Immature natural killer cell (primary cell): Measurements from ENCODE around the gene MFSD12. TPM values are rescaled to one million over a fixed set of nuclear protein-coding genes. Genes with fewer than 3 reads are reported as not detected.
A peak's percentile ranks its signal among the peaks of the same experiment; 100 is the strongest.

Experiments used
- DNase-seq, 3 donors: peaks; one replicate each; pipeline ENCODE4 v3.0.0; 2022; ENCODE audit warnings: mixed read lengths in 1 of 3
- H3K27ac Mint-ChIP-seq, 6 donors: one replicate each; pipeline ENCODE4 v1.8.0; 2020; ENCODE audit warnings: mixed read lengths in 6 of 6, mild to moderate bottlenecking in 5 of 6, inconsistent platforms in 4 of 6, moderate library complexity in 3 of 6
- H3K27me3 Mint-ChIP-seq, 3 donors: one replicate each; pipeline ENCODE4 v1.8.0; 2020 to 2021; ENCODE audit warnings: low read depth in 3 of 3, mild to moderate bottlenecking in 3 of 3, mixed read lengths in 3 of 3, moderate library complexity in 3 of 3, inconsistent platforms in 1 of 3
- H3K36me3 Mint-ChIP-seq, 3 donors: one replicate each; pipeline ENCODE4 v1.8.0; 2020; ENCODE audit warnings: mixed read lengths in 3 of 3, inconsistent platforms in 2 of 3, mild to moderate bottlenecking in 2 of 3
- H3K4me1 Mint-ChIP-seq, 2 donors: one replicate each; pipeline ENCODE4 v1.8.0; 2020; ENCODE audit warnings: inconsistent platforms in 2 of 2, mild to moderate bottlenecking in 2 of 2, mixed read lengths in 2 of 2, moderate library complexity in 1 of 2
- H3K4me3 Mint-ChIP-seq, 5 donors: one replicate each; pipeline ENCODE4 v1.8.0; 2020; ENCODE audit warnings: mild to moderate bottlenecking in 5 of 5, mixed read lengths in 5 of 5, inconsistent platforms in 3 of 5, moderate library complexity in 3 of 5
- H3K9me3 Mint-ChIP-seq, 6 donors: one replicate each; pipeline ENCODE4 v1.8.0; 2020; ENCODE audit warnings: mild to moderate bottlenecking in 6 of 6, mixed read lengths in 6 of 6, inconsistent platforms in 4 of 6, moderate library complexity in 3 of 6
- polyA plus RNA-seq, 3 donors: library from polyadenylated mRNA; unstranded; fragments of 300-500 nt; fragmentation: Illumina TruSeq; gene quantifications; one replicate each; pipeline ENCODE4 v1.2.3, GENCODE V29; 2021

Gene MFSD12
- polyA plus RNA-seq, 3 donors from 2014 or later = 17.1 to 26.9 (median 25.6) TPM

GRCh38 chr19:3544742-3545668, 12.4 kb downstream of the MFSD12 start:
- no peak overlapping the region for H3K4me3 Mint-ChIP-seq
- H3K27me3 Mint-ChIP-seq = peaks cover 0 to 5% (median 2%) of the 10 kb centered on the region in 3 donors
- H3K4me1 Mint-ChIP-seq = peaks cover 0 to 5% of the 10 kb centered on the region in 2 donors
- H3K9me3 Mint-ChIP-seq = no peaks in the 10 kb centered on the region
- peak overlapping the region in 3 of 6 donors; percentile 16 to 46 (median 35) for H3K27ac Mint-ChIP-seq
- no peaks in the 10 kb centered on the region for H3K36me3 Mint-ChIP-seq
- peak; percentile 71 to 74 (median 72) for DNase-seq

DNA sequence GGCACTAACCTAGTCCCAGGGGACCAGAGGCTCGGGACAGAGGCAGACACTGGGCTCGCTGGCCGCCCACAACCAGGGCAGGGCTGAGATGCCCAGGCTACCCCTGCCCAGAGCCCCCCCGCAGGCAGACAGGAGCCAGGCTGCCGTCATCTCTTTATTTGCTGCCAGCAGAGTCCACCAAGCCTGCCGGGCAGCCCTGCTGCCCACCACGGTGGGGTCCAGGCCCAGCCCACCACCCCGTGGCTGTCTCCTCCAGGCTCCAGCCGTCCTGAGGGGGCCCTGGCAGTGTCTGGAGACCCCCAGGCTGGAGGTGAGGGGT, 13.4 kb downstream of the MFSD12 start:
- Mint-ChIP-seq H3K4me3 (no peak overlapping the region), H3K9me3 (peaks cover 0 to 3% (median 0%) of the 10 kb centered on the region in 6 donors), H3K36me3 (peaks cover 0 to 3% (median 0%) of the 10 kb centered on the region in 3 donors), H3K4me1 (peaks cover 0 to 5% of the 10 kb centered on the region in 2 donors), H3K27ac (no peak overlapping the region), H3K27me3 (peaks cover 0 to 4% (median 2%) of the 10 kb centered on the region in 3 donors)
- no peak for DNase-seq

- no peak overlapping the region for H3K4me3 Mint-ChIP-seq
- peaks cover 0 to 3% (median 0%) of the 10 kb centered on the region in 3 donors for H3K36me3 Mint-ChIP-seq
- H3K27me3 Mint-ChIP-seq = peaks cover 0 to 2% (median 2%) of the 10 kb centered on the region in 3 donors
- DNase-seq = no peak
- H3K27ac Mint-ChIP-seq = no peak overlapping the region
- H3K4me1 Mint-ChIP-seq = peaks cover 0 to 5% of the 10 kb centered on the region in 2 donors
- peaks cover 0 to 3% (median 0%) of the 10 kb centered on the region in 6 donors for H3K9me3 Mint-ChIP-seq
Measured at GRCh38 chr19:3543150-3544057, 14.0 kb downstream of the MFSD12 start.

GRCh38 chr19:3539756-3540118, 17.6 kb downstream of the MFSD12 start:
- Mint-ChIP-seq H3K4me1 (no peaks in the 10 kb centered on the region), H3K9me3 (peaks cover 0 to 3% (median 0%) of the 10 kb centered on the region in 6 donors), H3K27ac (no peak overlapping the region), H3K36me3 (peaks cover 0 to 4% (median 3%) of the 10 kb centered on the region in 3 donors), H3K4me3 (no peak overlapping the region), H3K27me3 (peaks cover 0 to 2% (median 0%) of the 10 kb centered on the region in 3 donors)
- DNase-seq = no peak

DNA sequence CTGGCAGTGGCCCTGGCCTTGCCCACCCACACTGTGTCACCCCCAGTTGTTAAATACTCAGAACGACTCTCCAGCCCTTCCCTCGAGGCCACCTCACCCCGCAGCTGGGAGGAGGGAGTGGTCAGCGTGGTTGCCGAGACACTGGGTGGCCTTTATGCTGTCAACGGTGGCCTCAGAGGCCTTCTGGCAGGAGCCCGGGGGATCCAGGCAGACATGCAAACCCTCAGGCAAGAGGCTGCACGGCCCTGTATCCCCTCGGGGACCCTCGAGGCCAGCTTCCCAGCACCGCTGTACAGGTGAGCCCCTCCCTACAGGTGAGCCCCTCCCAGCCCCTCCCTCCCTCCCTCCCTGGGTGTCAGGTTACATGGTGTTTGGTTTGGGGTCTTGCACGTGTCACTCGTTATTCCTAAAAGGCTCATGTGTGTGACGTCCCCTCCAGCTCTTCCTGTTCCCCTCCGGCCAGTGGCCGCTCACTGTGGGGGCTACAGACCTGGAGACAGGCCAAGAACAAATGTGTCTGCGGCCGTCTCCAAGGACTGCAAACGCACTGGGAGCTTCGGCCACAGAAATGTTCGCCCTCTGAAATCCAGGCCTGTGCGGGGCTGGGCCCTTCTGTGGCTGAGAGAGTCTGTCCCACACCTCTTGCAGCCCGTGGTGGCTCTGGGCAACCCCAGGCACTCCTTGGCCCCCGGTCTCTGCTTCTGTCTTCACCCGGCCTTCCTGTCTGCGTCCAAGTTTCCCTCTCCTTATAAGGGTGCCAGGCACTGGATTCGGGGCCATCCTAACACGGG, 18.2 kb downstream of the MFSD12 start, which contains the start of gene TEKTIP1:
TEKTIP1 (plus strand) TSS at position 210 of the 791 bp plus-strand sequence; CDS start at position 214, 4 bp downstream.
- Mint-ChIP-seq H3K9me3 (peaks cover 0 to 3% (median 0%) of the 10 kb centered on the region in 6 donors), H3K27me3 (peaks cover 0 to 2% (median 0%) of the 10 kb centered on the region in 3 donors), H3K4me1 (no peaks in the 10 kb centered on the region), H3K27ac (peak within 1 kb of the TSS in 1 of 6 donors; percentile 46), H3K36me3 (peaks cover 0 to 4% (median 3%) of the 10 kb centered on the region in 3 donors), H3K4me3 (no peak within 1 kb of the TSS)
- DNase-seq = no peak

DNA sequence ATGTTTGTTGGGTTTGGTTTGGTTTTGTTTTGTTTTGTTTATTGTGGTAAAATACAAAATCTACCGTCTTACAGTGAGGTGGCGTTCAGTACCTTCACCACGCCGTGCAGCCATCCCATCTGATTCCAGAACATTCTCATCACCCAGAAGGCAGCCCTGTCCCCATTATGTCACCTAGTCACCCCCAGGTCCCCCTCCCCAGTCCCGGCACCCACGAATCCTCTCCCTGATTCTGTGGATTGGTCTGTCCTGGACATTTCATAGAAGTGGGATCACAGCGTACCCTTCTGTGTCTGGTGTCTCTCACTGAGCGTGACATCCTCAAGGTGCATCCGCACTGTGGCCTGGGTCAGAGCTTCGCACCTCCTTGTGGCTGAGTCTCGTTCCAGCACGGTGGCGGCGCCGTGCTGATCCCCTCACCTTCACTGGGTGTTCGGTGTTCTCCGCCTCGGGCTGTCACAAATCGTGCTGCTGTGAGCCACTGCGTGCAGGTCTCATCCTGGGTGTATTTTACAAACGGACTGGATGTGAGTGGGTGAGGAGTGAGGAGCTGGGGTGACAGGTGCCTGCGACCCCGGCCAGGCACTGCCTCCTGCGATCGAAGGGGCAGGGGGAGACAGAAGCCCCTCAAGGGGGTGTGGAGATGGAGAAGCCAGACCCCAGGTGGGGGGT, 19.0 kb downstream of the MFSD12 start:
- H3K27ac Mint-ChIP-seq = peak overlapping the region in 1 of 6 donors; percentile 46
- peaks cover 0 to 2% (median 0%) of the 10 kb centered on the region in 3 donors for H3K27me3 Mint-ChIP-seq
- peaks cover 0 to 3% (median 0%) of the 10 kb centered on the region in 6 donors for H3K9me3 Mint-ChIP-seq
- DNase-seq = no peak
- peaks cover 0 to 4% (median 3%) of the 10 kb centered on the region in 3 donors for H3K36me3 Mint-ChIP-seq
- no peaks in the 10 kb centered on the region for H3K4me1 Mint-ChIP-seq
- H3K4me3 Mint-ChIP-seq = no peak overlapping the region

DNA sequence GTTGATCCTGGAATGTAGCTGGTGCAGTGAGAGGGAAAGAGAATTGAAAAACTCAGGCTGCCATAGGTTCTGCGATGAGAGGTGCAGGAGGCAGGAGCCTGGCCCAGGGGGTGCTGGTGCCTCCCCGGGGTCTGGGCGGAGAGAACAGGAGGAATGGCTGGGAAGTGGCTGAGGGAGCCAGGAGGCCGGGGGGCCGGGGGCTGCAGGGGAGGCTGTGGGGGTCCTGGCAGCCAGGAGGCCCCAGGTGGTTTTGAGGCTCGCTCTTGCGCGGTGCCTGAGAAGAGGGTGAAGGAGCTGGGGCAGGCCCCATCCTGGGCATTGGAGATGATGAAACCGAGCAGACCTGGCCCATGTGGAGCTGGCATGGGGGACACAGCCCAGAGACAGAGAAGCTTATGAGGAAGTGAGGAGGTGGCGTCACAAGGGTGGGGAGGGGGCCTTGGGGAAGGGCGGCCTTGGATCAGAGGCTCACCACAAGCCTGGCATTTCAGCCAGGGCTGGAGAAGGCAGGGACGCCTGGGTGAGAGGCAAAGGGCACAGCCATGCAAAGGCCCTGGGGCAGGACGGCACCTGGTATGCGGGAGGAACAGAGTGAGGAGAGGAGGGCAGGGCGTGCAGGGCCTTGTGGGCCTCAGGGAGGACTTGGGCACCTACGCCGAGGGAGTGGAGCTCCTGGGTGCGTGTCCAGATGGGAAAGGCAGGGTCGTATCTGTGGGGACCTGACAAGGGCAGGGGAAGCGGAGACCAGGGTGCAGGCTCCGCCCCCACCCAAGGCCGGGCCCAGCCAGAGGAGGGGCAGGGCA, 19.7 kb downstream of the MFSD12 start:
- Mint-ChIP-seq H3K36me3 (peaks cover 0 to 4% (median 3%) of the 10 kb centered on the region in 3 donors), H3K4me3 (no peak overlapping the region), H3K4me1 (no peaks in the 10 kb centered on the region), H3K27ac (no peak overlapping the region), H3K9me3 (peaks cover 0 to 3% (median 0%) of the 10 kb centered on the region in 6 donors), H3K27me3 (peaks cover 0 to 2% (median 0%) of the 10 kb centered on the region in 3 donors)
- no peak for DNase-seq

- H3K27me3 Mint-ChIP-seq = peaks cover 0 to 2% (median 0%) of the 10 kb centered on the region in 3 donors
- no peak for DNase-seq
- no peaks in the 10 kb centered on the region for H3K4me1 Mint-ChIP-seq
- H3K27ac Mint-ChIP-seq = no peak overlapping the region
- H3K36me3 Mint-ChIP-seq = peaks cover 0 to 4% (median 3%) of the 10 kb centered on the region in 3 donors
- H3K9me3 Mint-ChIP-seq = peaks cover 0 to 3% (median 0%) of the 10 kb centered on the region in 6 donors
- no peak overlapping the region for H3K4me3 Mint-ChIP-seq
Measured at GRCh38 chr19:3537101-3537437, 20.3 kb downstream of the MFSD12 start.

DNA sequence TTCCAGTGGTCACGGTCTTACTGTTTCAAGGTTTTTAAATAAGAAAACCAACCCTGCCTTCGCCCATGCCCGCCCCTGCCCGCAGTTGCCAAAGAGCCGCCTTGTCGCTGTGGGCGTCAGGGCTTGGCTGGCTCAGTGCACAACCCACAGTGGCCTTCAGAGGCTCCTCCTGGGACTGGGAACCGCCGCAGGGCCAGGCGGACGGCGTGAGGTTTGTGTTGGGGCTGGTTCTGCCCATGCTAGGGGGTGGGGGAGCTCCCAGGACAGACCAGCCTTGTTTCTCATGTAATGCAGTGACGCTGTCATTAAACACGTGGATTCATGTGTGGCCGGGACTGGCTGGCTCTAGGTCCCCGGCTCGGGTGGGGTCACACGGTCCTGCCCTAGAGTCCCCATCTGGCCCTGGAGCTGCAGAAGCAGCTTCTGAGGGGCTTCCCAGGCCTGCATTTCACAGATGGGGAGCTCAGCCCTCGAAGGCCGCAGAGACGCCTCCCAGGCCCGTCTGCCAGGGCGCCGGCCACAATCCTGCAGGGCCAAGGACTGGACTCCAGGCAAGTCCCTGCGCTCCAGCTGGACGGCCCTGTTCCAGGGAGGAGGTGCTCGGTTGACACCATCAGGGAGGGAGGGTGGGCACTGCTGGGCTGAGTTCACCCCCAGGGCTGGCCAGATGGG, 20.8 kb downstream of the MFSD12 start:
- Mint-ChIP-seq H3K36me3 (peaks cover 0 to 4% (median 3%) of the 10 kb centered on the region in 3 donors), H3K27ac (no peak overlapping the region)

GRCh38 chr19:3535981-3536380, 21.4 kb downstream of the MFSD12 start:
- H3K4me3 Mint-ChIP-seq = no peak overlapping the region
- peaks cover 0 to 3% (median 0%) of the 10 kb centered on the region in 6 donors for H3K9me3 Mint-ChIP-seq
- H3K27ac Mint-ChIP-seq = peak overlapping the region in 1 of 6 donors; percentile 28
- H3K4me1 Mint-ChIP-seq = no peaks in the 10 kb centered on the region
- H3K36me3 Mint-ChIP-seq = peaks cover 0 to 8% (median 7%) of the 10 kb centered on the region in 3 donors
- H3K27me3 Mint-ChIP-seq = peaks cover 0 to 3% (median 1%) of the 10 kb centered on the region in 3 donors
- no peak for DNase-seq

More for the DNA sequence above, 20.8 kb downstream of the MFSD12 start:
- Mint-ChIP-seq H3K4me3 (no peak overlapping the region), H3K4me1 (no peaks in the 10 kb centered on the region), H3K9me3 (peaks cover 0 to 3% (median 0%) of the 10 kb centered on the region in 6 donors), H3K27me3 (peaks cover 0 to 2% (median 0%) of the 10 kb centered on the region in 3 donors)
- no peak for DNase-seq

DNA sequence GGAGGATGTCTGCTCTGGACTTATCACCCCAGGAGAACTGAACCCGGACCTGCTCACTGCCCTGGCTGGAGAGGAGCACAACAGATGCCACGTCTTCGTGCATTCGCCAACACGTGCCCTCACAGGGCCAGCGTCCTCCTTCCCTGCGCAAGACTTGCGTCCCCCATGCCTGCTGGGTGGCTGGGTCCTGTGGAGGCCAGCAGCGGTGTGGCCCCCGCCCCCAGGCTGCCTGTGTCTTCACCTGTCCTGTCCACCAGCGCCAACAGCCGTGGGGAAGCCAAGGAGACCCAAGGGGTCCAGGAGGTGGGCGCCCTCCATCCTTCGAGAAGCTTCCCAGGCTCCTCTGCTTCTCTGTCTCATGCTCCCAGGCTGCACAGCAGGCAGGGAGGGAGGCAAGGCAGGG, 21.8 kb downstream of the MFSD12 start:
- Mint-ChIP-seq H3K4me3 (no peak overlapping the region), H3K27ac (no peak overlapping the region), H3K36me3 (peaks cover 0 to 8% (median 7%) of the 10 kb centered on the region in 3 donors), H3K27me3 (peaks cover 0 to 3% (median 1%) of the 10 kb centered on the region in 3 donors), H3K9me3 (peaks cover 0 to 3% (median 0%) of the 10 kb centered on the region in 6 donors), H3K4me1 (no peaks in the 10 kb centered on the region)
- no peak for DNase-seq
